CD14-positive monocyte (primary cell): Measurements from ENCODE around the gene SPINK7. TPM values are rescaled to one million over a fixed set of nuclear protein-coding genes. Genes with fewer than 3 reads are reported as not detected.

ENCODE experiments used
- DNase-seq, 3 donors: peaks; one replicate each; pipeline ENCODE4 v3.0.0-alpha.2; 2011 to 2022
- H2AFZ ChIP-seq: 2 replicates; pipeline ENCODE4 v1.6.0; 2012; ENCODE audit warnings: mild to moderate bottlenecking, low read depth, low read length, inconsistent platforms; ENCODE audit not compliant: insufficient read depth, poor library complexity, severe bottlenecking
- H3K27ac ChIP-seq, 2 donors: 1 replicate in 1 of 2; 2 replicates in 1 of 2; pipeline ENCODE4 v1.5.1; 2012 to 2013; ENCODE audit warnings: low read length in 2 of 2, control low read depth in 1 of 2, inconsistent platforms in 1 of 2, low read depth in 1 of 2, mild to moderate bottlenecking in 1 of 2
- H3K27me3 ChIP-seq, 2 donors: one replicate each; pipeline versions ENCODE4 v1.6.0 to v1.6.1; 2011 to 2013; ENCODE audit warnings: low read length in 2 of 2; ENCODE audit not compliant: control insufficient read depth in 2 of 2, insufficient read depth in 2 of 2
- H3K36me3 ChIP-seq, 2 donors: replicated peaks in 1 of 2; 1 replicate in 1 of 2; 2 replicates in 1 of 2; pipeline versions ENCODE4 v1.5.1 to v1.6.1; 2012 to 2013; ENCODE audit warnings: low read length in 2 of 2, control low read depth in 1 of 2, inconsistent platforms in 1 of 2, mild to moderate bottlenecking in 1 of 2; ENCODE audit not compliant: insufficient read depth in 2 of 2, control insufficient read depth in 1 of 2
- H3K4me1 ChIP-seq, 2 donors: 1 replicate in 1 of 2; 2 replicates in 1 of 2; pipeline versions ENCODE4 v1.5.1 to v1.6.1; 2012 to 2013; ENCODE audit warnings: low read length in 2 of 2, control low read depth in 1 of 2, inconsistent platforms in 1 of 2, mild to moderate bottlenecking in 1 of 2, moderate library complexity in 1 of 2; ENCODE audit not compliant: insufficient read depth in 2 of 2, control insufficient read depth in 1 of 2
- H3K4me2 ChIP-seq: replicated peaks from 2 replicates; pipeline ENCODE3; 2012; ENCODE audit warnings: low read length, moderate library complexity, mild to moderate bottlenecking; ENCODE audit not compliant: poor library complexity, severe bottlenecking; ENCODE audit errors: extremely low read depth
- H3K4me3 ChIP-seq, 3 experiments: fragments of 200-600 bp in 1 of 3; sonication (generic) in 1 of 3; replicated peaks in 1 of 3; 1 replicate in 2 of 3; 2 replicates in 1 of 3; pipeline ENCODE4 v1.5.1; 2011 to 2013; ENCODE audit warnings: low read length in 3 of 3, mild to moderate bottlenecking in 3 of 3, control low read depth in 2 of 3, low read depth in 2 of 3, inconsistent platforms in 1 of 3, moderate library complexity in 1 of 3
- H3K79me2 ChIP-seq: 2 replicates; pipeline ENCODE4 v1.6.0; 2012; ENCODE audit warnings: mild to moderate bottlenecking, control low read depth, inconsistent platforms, low read length, moderate library complexity; ENCODE audit not compliant: insufficient read depth
- H3K9ac ChIP-seq: 2 replicates; pipeline ENCODE4 v1.6.0; 2017; ENCODE audit warnings: low read length, mild to moderate bottlenecking; ENCODE audit not compliant: insufficient read depth, poor library complexity, severe bottlenecking
- H3K9me3 ChIP-seq, 2 donors: replicated peaks in 1 of 2; 1 replicate in 1 of 2; 2 replicates in 1 of 2; pipeline versions ENCODE4 v1.5.1 to v1.6.1; 2012 to 2013; ENCODE audit warnings: low read length in 2 of 2, control low read depth in 1 of 2; ENCODE audit not compliant: control insufficient read depth in 1 of 2, insufficient read depth in 1 of 2
- H4K20me1 ChIP-seq: 2 replicates; pipeline ENCODE4 v1.6.0; 2012; ENCODE audit warnings: mild to moderate bottlenecking, low read length, control low read depth, moderate library complexity; ENCODE audit not compliant: insufficient read depth
- H3K27ac Mint-ChIP-seq, 7 donors: one replicate each; pipeline ENCODE4 v1.8.0; 2020; ENCODE audit warnings: mild to moderate bottlenecking in 7 of 7, mixed read lengths in 7 of 7, moderate library complexity in 6 of 7, inconsistent platforms in 2 of 7
- H3K27me3 Mint-ChIP-seq, 3 donors: one replicate each; pipeline ENCODE4 v1.8.0; 2021 to 2022; ENCODE audit warnings: low read depth in 3 of 3, mild to moderate bottlenecking in 3 of 3, mixed read lengths in 3 of 3, moderate library complexity in 3 of 3, inconsistent platforms in 1 of 3
- H3K36me3 Mint-ChIP-seq, 2 donors: one replicate each; pipeline ENCODE4 v1.8.0; 2020; ENCODE audit warnings: mixed read lengths in 2 of 2, inconsistent platforms in 1 of 2, mild to moderate bottlenecking in 1 of 2
- H3K4me1 Mint-ChIP-seq: one replicate; pipeline ENCODE4 v1.8.0; 2020; ENCODE audit warnings: mild to moderate bottlenecking, mixed read lengths
- H3K4me3 Mint-ChIP-seq, 2 donors: one replicate each; pipeline ENCODE4 v1.8.0; 2020; ENCODE audit warnings: mild to moderate bottlenecking in 2 of 2, mixed read lengths in 2 of 2, moderate library complexity in 1 of 2
- H3K9me3 Mint-ChIP-seq, 7 donors: one replicate each; pipeline ENCODE4 v1.8.0; 2020 to 2022; ENCODE audit warnings: mixed read lengths in 7 of 7, mild to moderate bottlenecking in 6 of 7, moderate library complexity in 6 of 7, inconsistent platforms in 2 of 7
- CTCF ChIP-seq: fragments of 200-600 bp; IDR thresholded peaks from one replicate; pipeline ENCODE4 v1.8.0; 2022; ENCODE audit warnings: antibody characterized with exemption, mild to moderate bottlenecking
- WGBS: methylation state at CpG from one replicate; pipeline ENCODE4 v1.1.5; 2013; ENCODE audit warnings: missing lambda C conversion rate; ENCODE audit not compliant: insufficient coverage; 5-methylcytosine and 5-hydroxymethylcytosine counted together
- intact Hi-C, 2 donors: fragments of 100-400 bp; cut with micrococcal nuclease; formaldehyde crosslinking; loops; one replicate each; pipeline versions ENCODE4 v1.15.0 to v1.15.1; 2023
- polyA minus RNA-seq: library from RNA; depleted of rRNA, polyadenylated mRNA; stranded (reverse); fragments of >200 nt; gene quantifications from 2 replicates; pipeline ENCODE4 v1.2.3, GENCODE V29; 2012
- polyA plus RNA-seq, 3 donors: library from polyadenylated mRNA; depleted of rRNA in 1 of 3; unstranded in 2 of 3; stranded (reverse) in 1 of 3; fragments of 300-500 nt in 2 of 3; fragments of >200 nt in 1 of 3; fragmentation: Illumina TruSeq in 2 of 3; gene quantifications; 1 replicate in 2 of 3; 2 replicates in 1 of 3; pipeline ENCODE4 v1.2.3, GENCODE V29; 2012 to 2021
- total RNA-seq, 12 experiments: library from RNA in 1 of 12; stranded (reverse) in 1 of 12; fragments of 120-200 nt in 1 of 12; gene quantifications; one replicate each; pipeline ENCODE4 v1.2.4 and lab custom pipeline; 2013 to 2026; ENCODE audit warnings: mixed read lengths in 6 of 12, inconsistent platforms in 1 of 12

The SPINK7 gene
- not detected for total RNA-seq (2013)
- polyA plus RNA-seq (not detected), polyA minus RNA-seq (not detected in 2 replicates), total RNA-seq (lab: John Stamatoyannopoulos, UW) (0 to 0.81 (median 0) reads per million in 11 experiments)

GRCh38 chr5:148312153-148312552 is at the start of gene SPINK7:
Gene SPINK7, plus strand, starts transcription at chr5:148312423. Its CDS starts 61 bp downstream, at chr5:148312484.
- H3K36me3 ChIP-seq: no peaks in the 10 kb centered on the region
- H3K27me3 ChIP-seq: no peaks in the 10 kb centered on the region
- no peak within 1 kb of the TSS for H3K9ac ChIP-seq
- no peaks in the 10 kb centered on the region for H4K20me1 ChIP-seq
- no peak within 1 kb of the TSS for H3K4me2 ChIP-seq
- Mint-ChIP-seq H3K27ac (no peak within 1 kb of the TSS), H3K27me3 (peaks cover 0 to 2% (median 0%) of the 10 kb centered on the region in 3 donors), H3K4me1 (no peaks in the 10 kb centered on the region), H3K36me3 (no peaks in the 10 kb centered on the region), H3K9me3 (peaks cover 4 to 16% (median 12%) of the 10 kb centered on the region in 7 donors), H3K4me3 (no peak within 1 kb of the TSS)
- intact Hi-C loops: no loop called here
- no peak for DNase-seq
- H2AFZ ChIP-seq: no peak within 1 kb of the TSS
- H3K9me3 ChIP-seq: peaks cover 0 to 2% of the 10 kb centered on the region in 2 donors
- no CpG with 5 or more reads among the region's 3 CpGs for WGBS
- H3K4me1 ChIP-seq: no peaks in the 10 kb centered on the region
- no peak within 1 kb of the TSS for H3K4me3 ChIP-seq
- TF ChIP-seq CTCF: no peak
- H3K27ac ChIP-seq: no peak within 1 kb of the TSS
- H3K79me2 ChIP-seq: no peaks in the 10 kb centered on the region

DNA sequence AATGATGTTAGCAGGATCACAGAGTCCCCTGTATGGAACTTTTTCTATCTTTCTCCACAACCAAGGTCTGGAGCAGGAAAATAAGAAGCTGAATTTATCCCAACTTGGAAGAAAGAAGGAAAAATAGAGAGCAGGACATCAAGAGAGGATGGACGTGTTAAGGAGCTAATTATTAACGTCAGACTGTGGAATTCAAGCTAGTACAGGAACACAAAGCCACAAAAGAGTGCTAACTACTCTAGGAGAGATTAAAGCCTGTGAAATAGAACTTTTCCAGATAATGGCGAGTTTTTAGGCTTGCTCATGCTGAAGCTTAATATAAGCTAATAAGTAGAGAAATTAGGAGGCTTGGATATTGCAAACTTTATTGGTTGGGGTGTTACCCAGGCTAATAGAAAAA is 44.3 kb upstream of the SPINK7 start:
- intact Hi-C loops: no loop called here
- no peak for TF ChIP-seq CTCF
- Histone ChIP-seq H4K20me1 (no peaks in the 10 kb centered on the region), H3K79me2 (no peaks in the 10 kb centered on the region), H3K27ac (no peak overlapping the region), H3K9ac (no peak overlapping the region), H3K4me2 (no peak overlapping the region), H3K4me1 (no peaks in the 10 kb centered on the region), H3K9me3 (no peaks in the 10 kb centered on the region), H3K4me3 (no peak overlapping the region), H2AFZ (no peak overlapping the region), H3K36me3 (no peaks in the 10 kb centered on the region), H3K27me3 (no peaks in the 10 kb centered on the region)
- Mint-ChIP-seq H3K4me1 (no peaks in the 10 kb centered on the region), H3K36me3 (no peaks in the 10 kb centered on the region), H3K4me3 (no peak overlapping the region), H3K9me3 (peaks cover 0 to 6% (median 0%) of the 10 kb centered on the region in 7 donors), H3K27ac (no peak overlapping the region), H3K27me3 (peaks cover 0 to 3% (median 2%) of the 10 kb centered on the region in 3 donors)
- no CpG with 5 or more reads among the region's 3 CpGs for WGBS
- DNase-seq: no peak
